CD4-positive, alpha-beta T cell treated with Interleukin-15 for 4 hours (primary cell): Measurements from ENCODE around the gene TFG.

ENCODE experiments used
- DNase-seq: peaks from one replicate; pipeline ENCODE4 v3.0.0-alpha.2; 2020; ENCODE audit warnings: low spot score

Gene TFG

DNA sequence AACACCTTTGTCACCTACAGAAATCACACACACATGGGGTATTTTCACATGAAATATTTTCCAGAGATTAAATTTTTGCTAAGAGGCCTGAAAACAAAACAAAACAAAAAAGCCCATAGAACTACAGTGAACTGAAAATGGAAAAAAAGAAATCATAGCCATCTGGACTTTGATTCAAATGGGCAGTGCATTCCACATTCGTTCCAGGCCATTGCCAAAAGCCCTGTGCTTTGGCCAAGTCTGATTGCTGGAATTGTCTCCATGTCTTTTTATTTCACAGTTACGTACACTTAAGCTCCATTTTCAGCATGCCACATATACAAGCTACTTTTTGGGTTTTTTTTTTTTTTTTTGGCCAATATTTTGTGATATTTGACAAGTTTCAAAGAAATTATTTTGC, 47.1 kb downstream of the TFG start:
- DNase-seq: no peak

DNA sequence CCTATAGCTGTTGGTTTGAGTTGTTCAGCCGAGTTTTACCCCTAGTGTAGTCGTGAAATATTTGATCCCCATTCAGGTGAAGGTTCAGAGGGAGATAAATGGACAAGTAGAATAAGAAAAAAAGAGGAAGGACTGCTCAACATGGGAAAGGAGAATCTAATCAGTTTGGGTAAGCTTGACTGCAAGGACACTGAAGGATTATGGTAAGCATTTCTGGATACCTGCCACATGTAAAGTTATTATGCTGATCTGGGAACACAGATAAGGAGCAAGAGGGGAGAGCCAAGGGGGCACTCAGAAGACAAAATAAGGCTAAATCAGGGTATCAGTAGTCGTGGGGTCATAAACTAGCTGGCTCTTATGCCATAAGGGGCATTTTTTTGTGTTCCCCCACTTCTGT, 49.9 kb downstream of the TFG start:
- no peak for DNase-seq

DNA sequence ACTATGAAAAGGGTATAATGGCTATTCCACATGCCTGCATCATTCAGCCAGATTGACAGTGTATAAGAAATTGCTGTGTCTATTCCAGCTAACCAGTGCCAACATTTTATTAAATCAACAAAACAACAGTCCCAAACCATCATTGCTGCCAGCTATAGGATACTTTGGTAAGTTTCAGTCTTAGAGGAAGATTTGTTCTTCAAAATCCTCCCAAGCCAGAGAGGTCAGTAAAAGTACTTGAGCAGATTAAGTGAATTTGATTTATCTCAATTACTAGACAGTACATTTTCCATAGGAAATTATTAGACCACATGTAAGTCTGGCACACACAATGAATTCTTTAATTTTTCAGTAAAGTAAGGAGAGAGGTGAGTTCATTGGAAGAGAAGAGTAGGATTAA, 50.7 kb downstream of the TFG start:
- DNase-seq: no peak

DNA sequence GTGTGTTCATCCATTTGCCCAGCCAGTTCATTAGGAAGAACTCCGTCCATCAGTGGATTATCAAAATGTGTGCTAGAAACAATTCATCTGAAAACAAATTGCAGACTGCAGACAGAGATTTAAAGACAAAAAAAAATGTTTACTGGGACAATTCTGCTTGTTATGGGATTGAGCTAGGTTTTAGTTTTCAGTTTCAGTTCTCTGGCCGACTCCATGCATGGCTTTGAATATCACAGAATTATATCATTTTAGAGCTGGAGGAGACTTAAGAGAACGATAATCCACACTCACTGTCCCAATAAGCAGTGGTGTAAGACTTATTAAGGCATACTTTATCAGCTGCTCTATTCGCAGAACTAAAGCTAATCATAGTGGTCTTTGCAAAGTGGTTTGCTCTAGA, 51.1 kb downstream of the TFG start:
- DNase-seq: no peak

DNA sequence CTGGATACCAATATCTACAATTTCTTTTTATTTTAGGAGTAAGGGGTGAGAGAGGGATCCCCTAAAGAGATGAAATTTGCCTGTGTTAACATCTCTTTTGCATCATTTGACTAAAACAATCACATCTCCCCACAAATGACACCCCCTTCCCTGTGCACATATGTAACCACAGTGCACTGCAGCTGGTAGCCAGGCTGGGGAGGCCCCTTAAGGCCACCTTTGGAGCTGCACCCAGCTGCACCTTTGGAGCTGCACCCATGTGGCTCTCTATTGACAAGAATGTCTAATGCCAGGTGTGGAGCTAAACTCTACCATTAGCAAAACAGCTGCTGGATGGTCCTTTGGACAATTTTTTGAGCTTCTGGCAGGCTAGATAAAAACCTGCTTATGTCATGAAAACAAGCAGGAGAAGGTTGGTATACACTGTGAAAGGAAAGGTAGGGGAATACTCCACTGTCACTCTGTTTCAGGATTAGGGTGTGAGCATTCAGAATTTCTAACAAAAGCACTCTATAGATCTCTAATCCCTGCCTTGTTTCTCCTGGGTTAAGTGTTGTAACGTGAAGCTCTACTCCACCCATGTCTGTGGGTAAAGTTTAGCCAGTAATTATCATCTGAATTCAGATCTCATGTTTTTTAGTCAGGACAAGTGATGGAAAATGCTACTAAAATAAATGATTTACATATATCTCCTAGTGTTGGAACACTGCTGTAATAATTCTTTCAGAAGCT, 52.1 kb downstream of the TFG start:
- DNase-seq: peak; percentile 4

DNA sequence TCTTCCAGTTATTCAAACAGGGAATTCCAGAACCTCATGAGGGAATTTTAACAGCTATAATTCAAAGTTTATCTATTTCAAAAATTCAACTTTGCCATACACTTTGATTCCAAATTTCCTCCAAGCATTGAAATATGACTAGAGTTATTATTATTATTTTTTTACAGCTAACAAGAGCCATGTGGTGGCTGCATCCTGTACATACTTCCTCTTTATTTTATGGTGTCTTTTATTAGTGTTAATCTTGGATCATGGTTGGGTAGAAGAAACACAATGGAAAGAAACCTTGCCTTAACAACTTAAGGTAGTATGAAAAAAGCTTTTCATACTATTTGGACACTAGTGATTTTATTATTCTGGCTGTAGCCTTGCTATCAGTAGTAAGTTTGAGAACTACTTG, 52.7 kb downstream of the TFG start:
- DNase-seq: no peak

DNA sequence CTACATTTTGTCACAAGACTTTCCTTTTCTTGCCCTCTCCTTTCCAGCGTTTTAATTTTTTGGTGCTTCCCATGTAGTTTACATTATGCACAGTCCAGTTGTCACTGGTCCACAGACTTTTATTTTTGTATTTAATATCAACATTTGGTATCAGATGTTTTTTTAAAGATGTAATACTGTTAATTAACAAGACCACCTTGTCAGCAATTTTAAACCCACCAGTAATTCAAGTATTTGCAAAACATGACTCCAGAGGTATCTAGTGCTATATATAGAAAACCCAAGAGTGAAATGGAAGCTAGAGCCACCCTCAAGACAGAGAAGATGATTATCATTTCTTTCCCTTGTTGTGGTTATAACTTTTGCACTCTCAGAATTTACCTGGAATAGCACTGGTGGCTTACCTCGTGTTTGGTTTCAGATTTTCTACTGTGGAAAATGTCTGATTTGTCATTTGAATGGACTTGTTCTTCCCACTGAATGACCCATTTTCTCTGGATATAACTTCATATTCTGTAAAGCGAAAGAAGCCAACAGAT, 56.2 kb downstream of the TFG start:
- DNase-seq: no peak

DNA sequence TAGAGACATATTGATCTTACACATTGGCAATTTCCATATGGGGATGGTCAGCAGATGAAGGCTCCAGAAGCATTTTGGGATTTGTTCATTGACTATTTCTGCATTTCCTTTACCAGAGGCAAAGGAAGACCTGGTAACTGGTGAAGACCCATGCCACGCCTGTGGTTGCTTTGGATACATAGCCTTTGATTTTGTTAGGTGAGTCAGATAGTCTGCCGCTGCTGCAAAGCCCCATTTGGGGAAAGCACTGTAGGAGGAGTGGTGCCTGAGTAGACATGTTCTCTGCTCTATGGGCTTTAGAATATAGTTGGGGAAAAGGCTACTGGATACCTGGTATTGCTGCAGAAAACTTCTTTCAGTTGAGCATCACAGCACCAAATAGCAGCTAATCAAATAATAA, 56.8 kb downstream of the TFG start:
- no peak for DNase-seq

DNA sequence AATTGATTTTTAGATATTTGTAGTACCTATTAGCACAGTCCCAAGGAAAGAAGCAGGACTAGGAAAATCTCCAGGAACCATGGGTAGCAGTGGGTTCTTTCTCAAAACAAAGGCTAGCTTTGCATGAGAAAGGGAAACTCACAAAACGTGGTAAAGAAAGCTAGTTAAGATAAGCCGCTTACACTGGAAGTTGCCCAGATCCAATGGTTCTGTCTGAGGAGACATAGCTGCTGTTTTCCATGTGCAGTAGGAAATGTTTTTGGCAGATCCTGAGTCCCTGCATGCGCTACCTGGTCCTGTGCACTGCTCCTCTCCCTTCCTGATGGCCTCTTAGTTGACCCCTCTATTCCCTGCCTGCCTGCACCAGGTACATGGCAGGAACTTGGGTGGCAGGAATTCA, 60.4 kb downstream of the TFG start:
- no peak for DNase-seq

DNA sequence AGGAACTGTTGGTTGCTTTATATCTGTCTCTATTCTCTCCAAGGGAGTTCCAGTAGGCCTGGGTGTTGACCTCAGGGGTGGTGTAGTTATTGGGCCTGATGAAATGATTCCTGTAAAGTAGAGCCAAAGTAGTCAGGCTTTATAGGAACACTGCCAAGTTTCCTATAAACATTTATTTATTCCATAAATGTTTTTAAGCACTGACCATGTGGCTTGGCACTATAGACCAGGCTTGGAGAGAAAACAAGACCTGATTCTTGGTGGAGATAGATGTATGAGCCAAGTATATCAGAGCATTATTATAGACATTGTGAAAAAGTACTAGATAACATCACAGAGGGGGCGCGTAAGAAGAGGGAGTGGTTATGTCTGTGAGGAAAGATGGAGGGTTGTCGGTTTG, 65.9 kb downstream of the TFG start:
- DNase-seq: no peak

DNA sequence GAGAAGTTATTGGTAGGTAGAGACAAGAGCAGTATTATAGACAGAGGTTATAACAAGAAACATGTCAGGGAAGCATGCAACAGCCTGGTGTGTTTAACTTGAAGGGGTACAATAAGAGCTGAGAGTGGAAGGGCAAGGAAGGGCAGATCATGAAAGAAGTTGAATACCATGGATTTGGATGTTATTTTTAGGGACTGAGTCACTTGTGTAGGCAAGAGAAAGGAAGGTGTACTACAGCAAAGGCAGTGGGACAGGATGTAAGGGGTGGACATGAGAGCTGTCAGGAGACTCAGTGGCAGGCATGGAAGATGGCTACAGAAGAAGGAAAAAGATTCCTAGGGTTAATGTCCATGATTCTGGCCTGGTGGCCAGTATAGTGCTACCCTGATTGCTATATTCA, 66.4 kb downstream of the TFG start:
- no peak for DNase-seq

DNA sequence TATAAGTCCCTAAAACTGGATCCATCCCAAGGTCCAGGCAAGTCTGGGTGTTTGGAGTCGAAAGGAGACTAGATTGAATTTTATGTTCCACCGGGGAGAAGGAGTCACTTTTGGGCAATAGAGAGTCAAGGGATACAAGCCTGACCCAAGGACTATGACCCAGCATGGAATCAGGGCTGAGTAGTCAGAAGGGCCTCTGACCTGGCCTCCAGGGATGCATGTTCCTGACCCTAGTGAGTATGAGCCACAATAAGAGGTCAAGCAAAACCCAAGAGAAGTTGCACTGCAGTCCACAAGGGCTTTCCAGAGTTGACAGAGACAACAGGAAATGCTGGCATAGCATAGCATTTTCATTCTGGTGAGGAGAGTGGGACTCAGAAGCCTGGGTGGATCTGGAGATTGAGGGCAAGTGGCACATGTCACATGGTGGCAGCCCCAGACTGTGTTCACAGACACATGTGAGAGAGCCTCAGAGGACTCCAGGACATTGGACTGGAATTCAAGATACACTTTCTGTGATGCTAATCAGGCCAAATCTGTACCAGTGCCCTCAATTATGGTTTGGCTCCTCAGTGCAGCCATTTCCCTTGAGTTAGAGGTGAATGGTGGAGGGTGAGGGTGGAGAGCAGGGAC, 66.9 kb downstream of the TFG start:
- DNase-seq: no peak

DNA sequence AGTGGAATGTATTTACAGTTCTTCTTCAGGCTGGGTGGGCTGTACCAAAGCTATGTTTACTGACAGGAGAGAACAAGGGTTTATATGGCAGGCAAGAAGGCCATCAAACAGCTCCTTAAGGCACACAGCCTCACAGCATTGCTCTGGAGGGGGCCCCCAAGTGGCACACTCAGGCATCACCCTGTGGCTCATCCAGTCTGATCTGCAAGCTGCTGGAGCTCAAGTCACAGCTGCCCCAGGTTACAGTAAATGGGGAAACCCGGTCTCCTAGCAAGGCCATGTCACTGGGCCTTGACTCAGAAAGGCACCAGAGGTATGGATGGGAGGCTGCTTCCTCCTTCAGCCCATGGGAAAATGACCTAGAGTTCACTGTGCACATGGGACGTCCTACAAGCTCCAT, 67.5 kb downstream of the TFG start:
- DNase-seq: no peak

DNA sequence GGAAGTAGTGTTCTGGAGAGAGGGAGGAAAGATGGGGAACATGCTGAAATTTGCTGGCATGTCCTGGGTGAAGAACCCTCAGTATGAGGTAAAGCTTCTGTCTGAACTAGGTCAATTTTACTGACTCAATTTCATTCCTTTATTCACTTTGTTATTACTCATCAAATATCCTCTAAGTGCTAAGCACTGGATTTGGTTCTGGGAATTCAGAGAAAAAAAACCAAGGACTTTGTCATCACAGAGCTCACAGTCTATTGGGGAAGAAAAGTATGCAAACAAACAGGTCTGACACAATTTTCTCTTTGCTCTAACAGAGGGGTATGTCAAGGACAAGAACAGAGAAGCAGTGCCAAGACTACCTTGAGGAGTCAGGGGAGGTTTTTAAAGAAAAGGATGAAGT, 68.0 kb downstream of the TFG start:
- DNase-seq: no peak

DNA sequence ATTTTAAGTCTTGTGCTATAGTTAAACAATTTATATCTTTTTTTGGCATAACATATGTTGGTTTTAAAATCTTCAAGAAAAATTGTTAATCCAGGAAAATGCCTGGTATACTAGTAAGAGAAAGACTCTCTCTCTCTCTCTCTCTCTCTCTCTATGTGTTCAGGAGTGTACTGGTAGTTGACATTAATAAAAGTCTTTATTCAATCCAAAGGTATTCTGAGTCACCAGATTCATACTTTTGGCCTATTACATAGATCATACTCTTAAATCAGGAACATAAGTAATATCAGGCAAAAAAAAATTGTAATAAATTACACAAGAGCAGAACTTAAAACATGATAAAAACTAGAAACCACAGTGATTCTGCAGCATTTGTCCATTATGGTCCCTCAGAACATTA, 70.2 kb downstream of the TFG start:
- no peak for DNase-seq

DNA sequence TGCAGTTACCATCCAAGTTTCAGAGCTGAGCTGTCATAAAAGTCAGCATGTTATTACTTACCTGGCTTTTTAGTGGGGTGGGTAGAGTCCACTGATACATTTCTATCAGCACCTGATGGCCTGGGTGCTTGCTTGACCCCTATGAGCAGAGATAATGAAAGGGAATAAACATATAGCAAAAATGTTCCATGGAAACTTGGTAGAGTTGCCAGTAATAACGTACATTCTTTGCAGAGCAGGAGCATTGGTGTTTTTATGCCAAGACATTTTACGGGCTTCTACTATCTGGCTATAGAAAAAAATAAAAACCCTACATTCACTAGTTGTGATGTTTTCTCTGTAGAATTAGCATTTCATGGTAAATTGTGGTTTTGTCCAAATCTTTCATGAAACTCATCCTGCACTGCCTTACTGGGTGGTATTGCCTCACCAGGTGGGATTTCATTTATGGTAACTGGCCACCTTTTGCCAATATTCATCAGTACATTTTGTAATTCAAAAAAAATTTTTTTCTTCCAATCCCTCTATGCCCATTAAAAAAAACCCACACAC, 70.9 kb downstream of the TFG start:
- DNase-seq: no peak

DNA sequence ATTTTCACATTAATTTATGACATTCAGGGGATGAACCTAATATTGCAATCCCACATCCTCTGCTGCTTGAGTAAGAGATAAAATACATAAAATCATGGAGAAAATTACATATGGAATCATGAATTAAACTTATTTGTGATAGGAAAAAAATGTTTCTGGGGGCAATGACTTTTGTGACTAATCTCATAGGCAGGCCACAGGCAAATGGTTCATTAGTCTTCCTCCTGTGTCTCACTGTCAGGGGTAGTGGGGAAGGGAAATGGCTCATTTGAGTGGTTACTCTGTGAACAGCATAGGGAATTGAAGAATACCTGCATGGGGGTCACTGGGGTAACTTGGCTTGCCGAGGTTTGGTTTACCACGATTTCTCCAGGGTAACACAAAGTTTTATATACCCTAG, 72.0 kb downstream of the TFG start:
- no peak for DNase-seq

DNA sequence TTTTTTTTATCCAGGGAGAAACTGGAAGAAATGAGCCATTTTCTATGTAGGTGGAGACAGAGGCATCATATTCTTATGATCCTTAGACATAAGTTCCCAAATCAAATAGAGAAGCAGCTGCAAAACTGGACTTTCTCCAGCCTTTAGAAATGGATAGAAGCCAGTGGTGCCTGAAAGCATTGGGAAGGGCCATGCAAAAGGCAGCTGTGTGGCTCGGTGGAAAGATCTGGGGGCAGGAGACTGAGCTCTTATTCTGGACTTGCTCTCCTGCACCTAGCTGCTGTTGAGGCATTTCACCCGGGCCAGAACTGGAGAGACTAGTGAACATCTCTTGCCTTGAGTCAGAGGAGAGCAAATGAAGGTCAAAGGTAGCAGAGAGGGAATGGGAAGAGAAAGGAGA, 73.1 kb downstream of the TFG start:
- DNase-seq: no peak

DNA sequence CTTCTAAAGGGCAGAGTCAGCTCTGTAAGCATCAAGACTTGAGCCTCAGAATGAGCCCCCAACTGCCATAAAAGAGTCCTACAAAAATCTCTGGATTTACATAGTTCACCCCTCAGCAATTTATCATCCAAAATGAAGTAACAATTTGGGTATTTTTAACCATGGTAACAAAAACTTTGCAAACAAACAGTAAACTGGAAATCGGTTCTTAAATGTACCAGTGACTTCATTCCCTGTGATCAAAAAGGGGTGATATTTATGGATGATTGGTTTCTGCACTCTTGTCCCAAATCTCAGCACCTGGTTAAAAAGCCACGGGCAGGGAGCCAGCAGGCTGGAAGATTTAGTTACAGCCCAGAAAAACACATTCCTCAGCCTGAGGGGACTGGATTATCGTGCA, 73.6 kb downstream of the TFG start:
- DNase-seq: no peak

DNA sequence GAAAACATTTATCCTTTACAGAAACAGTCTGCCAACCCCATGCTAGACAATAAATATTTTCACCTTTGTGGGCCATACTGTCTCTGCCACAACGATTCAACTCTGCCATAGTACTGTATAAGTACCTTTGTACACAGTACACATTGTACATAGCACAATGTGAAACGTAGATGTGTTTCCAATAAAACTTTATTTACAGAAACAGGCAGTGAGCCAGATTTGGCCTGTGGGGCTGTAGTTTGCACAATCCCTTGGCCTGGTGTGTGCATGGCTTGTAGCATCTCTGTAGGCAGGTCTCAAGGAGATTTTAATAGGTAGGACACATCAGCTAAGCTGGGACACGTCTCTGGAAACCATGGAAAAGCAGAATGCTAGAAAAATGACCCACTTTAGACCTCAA, 74.3 kb downstream of the TFG start:
- DNase-seq: no peak

DNA sequence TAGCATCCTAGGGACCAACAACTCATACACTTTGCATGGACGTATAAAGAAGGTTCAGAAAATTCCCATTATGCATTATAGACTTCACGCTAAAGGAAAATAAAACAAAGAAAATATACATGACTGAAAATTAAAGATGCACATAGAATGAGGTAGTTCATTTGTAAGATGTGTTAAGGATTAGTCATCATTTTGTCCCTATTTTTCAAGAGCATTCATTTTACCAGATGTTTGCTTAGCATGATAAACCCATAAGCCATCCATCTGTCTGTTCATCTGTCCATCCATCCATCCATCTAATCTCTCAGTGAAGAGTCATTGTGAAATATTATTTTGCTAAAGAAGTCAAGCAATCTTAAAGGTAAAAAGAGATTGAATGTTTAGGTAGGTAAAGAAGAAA, 80.3 kb downstream of the TFG start:
- DNase-seq: no peak

DNA sequence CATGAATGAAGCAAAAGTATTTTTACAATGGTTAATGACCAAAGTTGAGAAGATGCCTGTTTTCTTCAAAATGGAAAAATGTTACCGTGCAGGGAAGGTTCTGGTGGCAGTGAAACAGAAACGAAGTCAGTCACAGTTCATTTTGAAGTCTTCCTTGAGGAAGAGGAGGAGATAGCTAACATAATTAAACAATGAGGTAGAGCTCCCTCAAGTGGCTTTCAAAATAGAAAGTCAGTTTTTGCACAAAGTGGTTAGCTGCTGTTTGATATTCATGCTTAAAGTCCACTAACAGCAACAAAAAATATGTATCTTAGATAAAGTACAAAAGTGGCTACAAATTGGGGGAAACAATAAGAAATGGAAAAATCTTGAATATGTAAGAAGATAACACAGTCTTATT, 87.3 kb downstream of the TFG start:
- no peak for DNase-seq

DNA sequence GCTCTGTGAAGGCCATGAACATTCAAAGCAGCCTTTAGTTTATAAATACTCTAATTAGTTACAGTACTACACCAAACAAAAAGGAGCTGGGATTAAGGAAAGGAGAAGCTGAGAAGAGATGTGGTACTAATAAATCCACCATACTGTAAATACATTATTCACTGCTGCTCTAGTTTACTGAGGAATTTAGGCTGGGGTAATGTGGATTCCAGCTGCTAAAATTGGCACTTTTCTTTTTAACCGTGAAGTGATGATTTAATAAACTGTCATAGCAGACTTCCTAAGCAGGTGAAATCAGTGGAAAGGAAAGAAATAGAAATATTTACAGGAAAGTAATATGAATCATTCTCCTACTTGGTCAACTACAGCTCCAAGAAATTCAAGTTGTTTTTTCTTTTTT, 88.7 kb downstream of the TFG start:
- no peak for DNase-seq
